Right lobe of liver (tissue), 6 donors: ENCODE measurements around the gene PCDH12. TPM values are rescaled to one million over a fixed set of nuclear protein-coding genes. Genes with fewer than 3 reads are reported as not detected.
A peak's percentile ranks its signal among the peaks of the same experiment; 100 is the strongest.

Source experiments
- ATAC-seq, 4 donors: fragments of 200-7000 bp; cut with Tn5 transposase; one replicate each; pipeline ENCODE4 v1.9.1; 2020; ENCODE audit warnings: mild to moderate bottlenecking in 4 of 4, moderate library complexity in 4 of 4
- DNase-seq, 3 donors: peaks; one replicate each; pipeline ENCODE4 v3.0.0-alpha.2; 2020
- H3K27ac ChIP-seq, 3 donors: fragments of 200-600 bp; one replicate each; pipeline ENCODE4 v1.8.0; 2022
- H3K27me3 ChIP-seq, 2 donors: fragments of 200-600 bp; one replicate each; pipeline ENCODE4 v1.8.0; 2022
- H3K36me3 ChIP-seq, 4 donors: fragments of 200-600 bp; sonication (generic) in 1 of 4; one replicate each; pipeline versions ENCODE4 v1.5.1 to v1.8.0; 2017 to 2022; ENCODE audit warnings: control low read depth in 1 of 4
- H3K4me1 ChIP-seq, 4 donors: fragments of 200-600 bp; sonication (generic) in 1 of 4; one replicate each; pipeline versions ENCODE4 v1.5.1 to v1.8.0; 2017 to 2022; ENCODE audit warnings: control low read depth in 1 of 4
- H3K4me3 ChIP-seq, 3 donors: fragments of 200-600 bp; one replicate each; pipeline ENCODE4 v1.8.0; 2022
- H3K9me3 ChIP-seq, 4 donors: fragments of 200-600 bp; sonication (generic) in 1 of 4; one replicate each; pipeline versions ENCODE4 v1.5.1 to v1.8.0; 2017 to 2022; ENCODE audit warnings: control low read depth in 1 of 4
- CTCF ChIP-seq, 4 donors: fragments of 200-600 bp in 3 of 4; fragments of 450-650 bp in 1 of 4; IDR thresholded peaks; one replicate each; pipeline versions ENCODE4 v1.5.1 to v1.8.0; 2016 to 2022; ENCODE audit warnings: antibody characterized with exemption in 4 of 4, mild to moderate bottlenecking in 2 of 4
- POLR2A ChIP-seq: fragments of 450-650 bp; IDR thresholded peaks from one replicate; pipeline ENCODE4 v1.6.1; 2017; ENCODE audit warnings: antibody characterized with exemption, mild to moderate bottlenecking
- WGBS: methylation state at CpG from one replicate; pipeline ENCODE4 v1.1.6; 2018; ENCODE audit warnings: low coverage, low lambda C conversion rate; ENCODE audit not compliant: insufficient coverage; ENCODE audit errors: missing lambda C conversion rate; 5-methylcytosine and 5-hydroxymethylcytosine counted together
- intact Hi-C, 2 donors: fragments of 100-400 bp; cut with DNase I; formaldehyde crosslinking; loops; one replicate each; pipeline versions ENCODE4 v1.11.2 to v1.14.1; 2022
- total RNA-seq, 6 experiments: library from RNA; depleted of rRNA in 2 of 6; stranded (reverse); fragments of >200 nt in 2 of 6; fragmentation: NEBNext Ultra II Directional in 3 of 6; extraction: Animal tissue kit (Norgen Biotek cat#: 25700) in 3 of 6; gene quantifications; one replicate each; pipeline versions ENCODE4 v1.1.0 to v1.2.4, GENCODE V29; 2016 to 2023
- donor health status: DM: no; HTN: yes; CAD: no.
- donor health status: DM: no; HTN: no; CAD: no.
- donor health status: DM: no; HTN: no; CAD: no.
- donor health status: DM: no; HTN: yes; CAD: no.
- donor health status: DM: no; HTN: yes; CAD: no.

The PCDH12 gene
- total RNA-seq, 6 experiments from 2014 or later, result 1.5 to 4.4 (median 1.9) TPM

DNA sequence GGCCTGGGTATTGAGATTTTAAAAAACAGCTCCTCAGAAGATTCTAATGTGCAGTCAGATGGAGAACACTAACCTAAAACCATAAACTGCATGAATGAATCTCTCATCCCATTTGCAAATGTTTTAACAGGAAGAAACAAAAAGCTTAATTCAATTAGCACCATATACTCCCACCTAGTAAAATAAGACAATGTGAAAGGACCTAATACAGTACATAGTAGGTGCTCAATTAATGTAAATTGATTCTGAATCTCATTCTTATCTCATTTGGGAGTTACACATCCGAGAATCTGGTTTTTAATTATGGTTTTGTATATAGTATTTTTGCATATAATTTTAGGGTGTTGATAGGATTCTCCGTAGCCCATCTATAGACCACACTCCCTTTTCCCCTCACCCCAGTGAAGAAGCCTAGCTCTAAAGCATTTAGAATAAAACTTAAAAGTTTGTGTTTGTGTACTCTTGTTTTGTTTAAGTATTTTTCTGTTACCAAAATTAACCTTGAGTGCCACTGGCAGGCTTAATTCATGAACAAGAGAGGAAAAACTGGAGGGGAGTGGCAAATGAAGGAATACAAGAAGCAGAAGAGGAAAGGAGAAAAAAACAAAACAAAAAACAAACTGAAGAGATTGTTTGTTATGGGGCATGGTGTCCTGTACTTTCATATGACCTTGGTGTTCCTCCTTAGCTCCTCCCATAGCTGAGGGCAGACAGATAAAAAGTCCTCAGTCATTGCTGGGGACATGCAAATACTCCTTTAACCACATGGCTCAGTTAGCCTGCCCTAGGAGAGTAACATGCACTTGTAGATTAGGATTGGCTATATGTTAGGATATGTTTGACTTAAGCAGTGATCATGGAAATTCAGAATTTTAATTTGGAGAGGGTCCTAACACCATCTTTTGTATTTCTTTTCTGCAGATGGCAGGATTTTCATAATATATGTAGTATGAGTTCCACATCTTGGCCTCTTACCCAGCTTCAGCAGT, 12.1 kb upstream of the PCDH12 start:
- H3K27me3 ChIP-seq, result no peaks in the 10 kb centered on the region
- peak overlapping the region; percentile 87 to 97 (median 90) for H3K27ac ChIP-seq
- peaks cover 0 to 23% (median 6%) of the 10 kb centered on the region in 4 donors for H3K36me3 ChIP-seq
- intact Hi-C loops, result no loop called here
- no peak for TF ChIP-seq CTCF (IDR thresholded peaks at IDR 0.05)
- no peak for TF ChIP-seq POLR2A
- WGBS, result 57% methylated on average over 2 of the region's 2 CpGs
- ATAC-seq, result no peak
- H3K9me3 ChIP-seq, result no peaks in the 10 kb centered on the region
- H3K4me3 ChIP-seq, result peak overlapping the region; percentile 73 to 94 (median 83)
- peaks cover 0 to 19% (median 11%) of the 10 kb centered on the region in 4 donors for H3K4me1 ChIP-seq
- DNase-seq, result no peak

DNA sequence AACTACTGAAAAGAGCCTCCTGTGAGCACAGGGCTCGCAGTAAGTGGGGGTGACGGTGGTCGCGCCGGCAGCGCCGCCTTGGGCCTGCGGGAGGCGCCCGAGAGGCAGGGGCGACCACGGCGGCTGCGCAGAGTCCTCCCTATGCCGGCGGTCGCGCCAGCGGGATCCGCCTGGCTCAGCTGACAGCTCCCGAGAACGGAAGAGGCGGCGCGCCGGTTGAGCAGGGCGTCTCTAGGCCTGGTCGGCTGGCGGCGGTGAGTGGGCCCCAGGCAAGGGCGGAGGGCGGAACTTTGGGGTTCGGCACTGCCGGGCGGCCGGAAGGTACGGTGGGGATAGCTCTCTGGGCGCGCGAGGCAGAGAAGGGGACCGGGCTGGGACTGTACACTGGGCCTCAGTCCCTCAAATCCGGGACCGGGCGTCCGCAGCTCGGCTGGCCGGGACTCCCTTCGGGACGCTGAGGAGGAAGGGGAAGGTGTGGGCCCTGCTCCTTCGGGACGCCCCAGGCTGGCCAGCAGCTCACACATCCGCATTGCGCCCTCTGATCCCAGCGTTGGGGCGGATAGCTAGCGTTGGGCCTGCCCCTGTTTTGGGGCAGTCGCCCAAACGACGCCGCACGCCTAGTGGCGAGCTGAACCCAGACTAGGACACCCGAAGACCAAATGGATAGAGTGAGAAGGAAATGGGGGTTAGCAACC, 11.1 kb upstream of the PCDH12 start, which contains the start of gene RNF14:
Gene RNF14, plus strand, starts transcription at position 192 of the 695 bp plus-strand sequence. CDS start 4,484 bp downstream, outside the sequence.
- Histone ChIP-seq H3K4me3 (peak within 1 kb of the TSS; percentile 73 to 94 (median 83)), H3K27ac (peak within 1 kb of the TSS; percentile 87 to 97 (median 90)), H3K4me1 (peaks cover 0 to 19% (median 11%) of the 10 kb centered on the region in 4 donors), H3K27me3 (no peaks in the 10 kb centered on the region), H3K9me3 (no peaks in the 10 kb centered on the region), H3K36me3 (peaks cover 0 to 13% (median 3%) of the 10 kb centered on the region in 4 donors)
- intact Hi-C loops, result no loop called here
- TF ChIP-seq POLR2A, result peak; percentile 97
- TF ChIP-seq CTCF (IDR thresholded peaks at IDR 0.05), result peak; percentile 93 to 98 (median 96)
- 0% methylated on average over 18 of the region's 63 CpGs for WGBS
- ATAC-seq, result peak; percentile 94 to 98 (median 94)
- peak; percentile 96 to 97 (median 96) for DNase-seq

GRCh38 chr5:141966963-141967333, 8.9 kb upstream of the PCDH12 start:
- 25% methylated on average over 2 of the region's 2 CpGs for WGBS
- Histone ChIP-seq H3K27me3 (no peaks in the 10 kb centered on the region), H3K4me3 (peak overlapping the region; percentile 5 to 73 (median 35)), H3K27ac (peak overlapping the region in 2 of 3 donors; percentile 66 to 87), H3K4me1 (peaks cover 0 to 19% (median 11%) of the 10 kb centered on the region in 4 donors), H3K36me3 (no peaks in the 10 kb centered on the region), H3K9me3 (no peaks in the 10 kb centered on the region)
- ATAC-seq (no peak), DNase-seq (no peak)
- intact Hi-C loops, result no loop called here
- TF ChIP-seq POLR2A (peak; percentile 1), CTCF (IDR thresholded peaks at IDR 0.05) (no peak)

DNA sequence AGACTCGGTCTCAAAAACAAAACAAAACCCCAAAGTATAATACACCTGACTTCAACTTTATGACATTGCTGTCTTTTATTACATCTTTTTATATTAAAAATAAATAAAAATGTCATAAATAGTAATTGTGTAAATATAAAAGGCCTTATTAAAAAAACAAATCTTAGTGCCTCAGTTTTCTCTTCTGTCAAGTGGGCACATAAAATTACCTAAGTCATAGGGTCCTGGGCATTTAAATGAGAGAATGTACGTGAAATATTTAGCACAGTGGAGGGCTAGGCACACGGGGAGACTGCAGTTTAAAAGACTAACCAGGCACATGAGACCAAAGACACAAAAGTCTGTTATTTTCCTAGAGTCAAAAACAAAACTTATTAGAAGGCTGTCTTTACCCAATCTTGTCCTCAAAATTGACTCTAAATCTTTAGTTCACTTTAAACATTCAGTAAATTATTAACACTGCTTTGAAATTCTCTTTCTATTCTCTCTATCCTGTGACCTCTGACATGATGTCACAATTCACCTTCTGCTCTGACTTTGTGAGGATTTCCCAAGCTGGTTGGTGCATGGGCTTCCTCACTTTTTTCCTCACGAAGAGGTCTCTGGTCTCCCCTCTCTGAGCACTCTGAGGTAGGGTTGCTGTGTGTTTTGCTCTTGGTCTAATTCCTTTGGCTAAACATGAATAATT, 8.4 kb upstream of the PCDH12 start:
- Histone ChIP-seq H3K4me1 (peaks cover 0 to 19% (median 11%) of the 10 kb centered on the region in 4 donors), H3K36me3 (no peaks in the 10 kb centered on the region), H3K27ac (peak overlapping the region in 2 of 3 donors; percentile 66 to 87), H3K27me3 (no peaks in the 10 kb centered on the region), H3K4me3 (peak overlapping the region; percentile 5 to 73 (median 35)), H3K9me3 (no peaks in the 10 kb centered on the region)
- peak; percentile 26 to 45 (median 36) for ATAC-seq
- intact Hi-C loops, result no loop called here
- WGBS, result 31% methylated on average over 4 of the region's 4 CpGs
- DNase-seq, result no peak
- TF ChIP-seq POLR2A, result peak; percentile 35
- TF ChIP-seq CTCF (IDR thresholded peaks at IDR 0.05), result no peak
